ENCODE data around the gene PSORS1C2. TPM values are rescaled to one million over a fixed set of nuclear protein-coding genes. Genes with fewer than 3 reads are reported as not detected.

Gene PSORS1C2
- total and polyA plus RNA-seq, 2 donors (not counting 1 experiment from before 2014, with no cell fraction given), result not detected

GRCh38 chr6:31174378-31174777, 35.5 kb upstream of the PSORS1C2 start:
- DNase-seq (ENCODE audit: low read depth in 2 of 2), result no peak
- Histone ChIP-seq H3K4me3 (replicated peaks in 1 of 4; ENCODE audit: control extremely low read depth in 1 of 4, insufficient read depth in 1 of 4, low read depth in 3 of 4, low read length in 4 of 4) (no peak overlapping the region), H3K79me2 (ENCODE audit: control insufficient read depth, insufficient read depth, low read length) (no peaks in the 10 kb centered on the region), H3K27ac (ENCODE audit: insufficient read depth, low read length) (no peak overlapping the region), H3K36me3 (ENCODE audit: control insufficient read depth, insufficient read depth, low read length) (no peaks in the 10 kb centered on the region), H3K9me3 (ENCODE audit: control insufficient read depth, insufficient read depth, low read depth, low read length) (no peaks in the 10 kb centered on the region), H3K27me3 (ENCODE audit: control insufficient read depth, insufficient read depth, low read length) (no peaks in the 10 kb centered on the region), H3K4me1 (ENCODE audit: control insufficient read depth, extremely low read depth, insufficient read depth, low read length) (peaks cover 11% of the 10 kb centered on the region), H3K9ac (ENCODE audit: insufficient read depth, low read length) (no peak overlapping the region), H3K4me2 (ENCODE audit: extremely low read depth, insufficient read depth, low read length) (no peak overlapping the region), H4K20me1 (ENCODE audit: control insufficient read depth, extremely low read depth, insufficient read depth, low read length) (no peaks in the 10 kb centered on the region), H2AFZ (ENCODE audit: low read length) (no peak overlapping the region)
- TF ChIP-seq EZH2 (IDR thresholded peaks at IDR 0.05; ENCODE audit: low read length, missing control alignments), result no peak
- no peak for TF ChIP-seq CTCF (conservative IDR thresholded peaks at IDR 0.05 in 1 of 2, IDR thresholded peaks at IDR 0.05 in 1 of 2; ENCODE audit: low read depth in 1 of 2, low read length in 2 of 2)

GRCh38 chr6:31173406-31173805, 34.5 kb upstream of the PSORS1C2 start:
- Histone ChIP-seq H3K27ac (ENCODE audit: insufficient read depth, low read length) (no peak overlapping the region), H3K9me3 (ENCODE audit: control insufficient read depth, insufficient read depth, low read depth, low read length) (no peaks in the 10 kb centered on the region), H2AFZ (ENCODE audit: low read length) (no peak overlapping the region), H3K79me2 (ENCODE audit: control insufficient read depth, insufficient read depth, low read length) (no peaks in the 10 kb centered on the region), H3K9ac (ENCODE audit: insufficient read depth, low read length) (no peak overlapping the region), H3K27me3 (ENCODE audit: control insufficient read depth, insufficient read depth, low read length) (no peaks in the 10 kb centered on the region), H3K4me3 (replicated peaks in 1 of 4; ENCODE audit: control extremely low read depth in 1 of 4, insufficient read depth in 1 of 4, low read depth in 3 of 4, low read length in 4 of 4) (no peak overlapping the region), H3K4me1 (ENCODE audit: control insufficient read depth, extremely low read depth, insufficient read depth, low read length) (peaks cover 11% of the 10 kb centered on the region), H4K20me1 (ENCODE audit: control insufficient read depth, extremely low read depth, insufficient read depth, low read length) (no peaks in the 10 kb centered on the region), H3K4me2 (ENCODE audit: extremely low read depth, insufficient read depth, low read length) (no peak overlapping the region), H3K36me3 (ENCODE audit: control insufficient read depth, insufficient read depth, low read length) (no peaks in the 10 kb centered on the region)
- TF ChIP-seq CTCF (conservative IDR thresholded peaks at IDR 0.05 in 1 of 2, IDR thresholded peaks at IDR 0.05 in 1 of 2; ENCODE audit: low read depth in 1 of 2, low read length in 2 of 2) (no peak), EZH2 (IDR thresholded peaks at IDR 0.05; ENCODE audit: low read length, missing control alignments) (no peak)
- no peak for DNase-seq (ENCODE audit: low read depth in 2 of 2)

GRCh38 chr6:31172973-31173384, 34.1 kb upstream of the PSORS1C2 start:
- Histone ChIP-seq H3K4me1 (ENCODE audit: control insufficient read depth, extremely low read depth, insufficient read depth, low read length) (peaks cover 11% of the 10 kb centered on the region), H3K79me2 (ENCODE audit: control insufficient read depth, insufficient read depth, low read length) (no peaks in the 10 kb centered on the region), H3K27ac (ENCODE audit: insufficient read depth, low read length) (no peak overlapping the region), H3K9me3 (ENCODE audit: control insufficient read depth, insufficient read depth, low read depth, low read length) (no peaks in the 10 kb centered on the region), H2AFZ (ENCODE audit: low read length) (no peak overlapping the region), H3K9ac (ENCODE audit: insufficient read depth, low read length) (no peak overlapping the region), H3K27me3 (ENCODE audit: control insufficient read depth, insufficient read depth, low read length) (no peaks in the 10 kb centered on the region), H3K4me2 (ENCODE audit: extremely low read depth, insufficient read depth, low read length) (no peak overlapping the region), H3K36me3 (ENCODE audit: control insufficient read depth, insufficient read depth, low read length) (no peaks in the 10 kb centered on the region), H4K20me1 (ENCODE audit: control insufficient read depth, extremely low read depth, insufficient read depth, low read length) (no peaks in the 10 kb centered on the region), H3K4me3 (replicated peaks in 1 of 4; ENCODE audit: control extremely low read depth in 1 of 4, insufficient read depth in 1 of 4, low read depth in 3 of 4, low read length in 4 of 4) (no peak overlapping the region)
- TF ChIP-seq EZH2 (IDR thresholded peaks at IDR 0.05; ENCODE audit: low read length, missing control alignments), result no peak
- TF ChIP-seq CTCF (conservative IDR thresholded peaks at IDR 0.05 in 1 of 2, IDR thresholded peaks at IDR 0.05 in 1 of 2; ENCODE audit: low read depth in 1 of 2, low read length in 2 of 2), result no peak
- DNase-seq (ENCODE audit: low read depth in 2 of 2), result no peak

All from fibroblast of lung (primary cell).